Muscle of back (tissue), 11 donors: ENCODE results near the gene PNPO. TPM values are rescaled to one million over a fixed set of nuclear protein-coding genes. Genes with fewer than 3 reads are reported as not detected.
A peak's percentile ranks its signal among the peaks of the same experiment; 100 is the strongest.
"Not testable (repeated sequence)": the region's sequence is repeated elsewhere in the genome, so short reads cannot be mapped to it uniquely, and the experiment has no call there.

ENCODE experiments used
- DNase-seq, 3 donors: peaks; one replicate each; pipeline versions ENCODE4 v3.0.0 to v3.0.0-alpha.2; 2013
- polyA plus RNA-seq, 10 donors: library from polyadenylated mRNA; unstranded; fragments of 120-200 nt; gene quantifications; one replicate each; pipeline ENCODE4 v1.2.1, GENCODE V29; 2013; ENCODE audit not compliant: insufficient read length in 10 of 10

Gene PNPO
- polyA plus RNA-seq, 10 donors: 7.6 to 13.7 (median 9.3) TPM

DNA sequence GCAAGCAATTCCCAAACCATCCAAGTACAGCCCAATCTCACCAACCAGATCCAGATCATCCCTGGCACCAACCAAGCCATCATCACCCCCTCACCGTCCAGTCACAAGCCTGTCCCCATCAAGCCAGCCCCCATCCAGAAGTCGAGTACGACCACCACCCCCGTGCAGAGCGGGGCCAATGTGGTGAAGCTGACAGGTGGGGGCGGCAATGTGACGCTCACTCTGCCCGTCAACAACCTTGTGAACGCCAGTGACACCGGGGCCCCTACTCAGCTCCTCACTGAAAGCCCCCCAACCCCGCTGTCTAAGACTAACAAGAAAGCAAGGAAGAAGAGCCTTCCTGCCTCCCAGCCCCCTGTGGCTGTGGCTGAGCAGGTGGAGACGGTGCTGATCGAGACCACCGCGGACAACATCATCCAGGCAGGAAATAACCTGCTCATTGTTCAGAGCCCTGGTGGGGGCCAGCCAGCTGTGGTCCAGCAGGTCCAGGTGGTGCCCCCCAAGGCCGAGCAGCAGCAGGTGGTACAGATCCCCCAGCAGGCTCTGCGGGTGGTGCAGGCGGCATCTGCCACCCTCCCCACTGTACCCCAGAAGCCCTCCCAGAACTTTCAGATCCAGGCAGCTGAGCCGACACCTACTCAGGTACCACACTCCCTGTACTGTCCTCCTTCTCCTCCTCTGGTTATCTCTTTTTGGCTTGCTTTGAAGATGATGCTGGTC lies 24.7 kb upstream of the PNPO start:
- no peak for DNase-seq

DNA sequence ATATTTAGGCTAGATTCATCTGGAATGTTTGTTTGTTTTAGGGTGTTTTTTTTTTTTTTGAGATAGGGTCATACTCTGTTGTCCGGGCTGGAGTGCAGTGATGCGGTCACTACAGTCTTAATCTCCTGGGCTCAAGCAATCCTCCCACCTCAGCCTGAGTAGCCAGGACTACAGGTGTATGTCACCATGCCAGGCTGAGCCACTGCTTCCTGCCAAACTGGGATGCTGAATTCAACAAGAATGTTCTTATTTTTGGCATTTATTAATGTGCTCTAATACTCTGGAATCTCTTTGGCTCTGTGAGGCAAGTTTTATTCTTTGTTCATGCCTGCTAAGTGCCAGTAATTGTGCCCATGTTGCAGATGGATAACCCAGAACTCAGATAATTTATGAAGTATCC lies 23.8 kb upstream of the PNPO start:
- no peak for DNase-seq

GRCh38 chr17:47918006-47918405 lies 23.4 kb upstream of the PNPO start:
- no peak for DNase-seq

DNA sequence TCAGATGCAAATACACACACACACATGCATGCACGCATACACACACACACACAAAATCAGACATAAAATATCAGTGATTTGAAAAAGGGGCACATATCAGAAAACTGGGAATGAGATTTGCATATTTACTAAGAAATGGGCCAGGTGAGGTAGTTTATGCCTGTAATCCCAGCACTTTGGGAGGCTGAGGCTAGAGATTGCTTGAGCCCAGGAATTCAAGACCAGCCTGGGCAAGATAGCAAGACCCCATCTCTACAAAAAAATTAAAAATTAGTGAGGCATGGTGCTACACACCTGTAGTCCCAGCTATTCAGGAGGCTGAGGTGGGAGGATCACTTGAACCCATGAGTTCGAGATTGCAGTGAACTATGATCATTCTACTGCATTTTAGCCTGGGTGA lies 22.4 kb upstream of the PNPO start:
- DNase-seq: no peak

DNA sequence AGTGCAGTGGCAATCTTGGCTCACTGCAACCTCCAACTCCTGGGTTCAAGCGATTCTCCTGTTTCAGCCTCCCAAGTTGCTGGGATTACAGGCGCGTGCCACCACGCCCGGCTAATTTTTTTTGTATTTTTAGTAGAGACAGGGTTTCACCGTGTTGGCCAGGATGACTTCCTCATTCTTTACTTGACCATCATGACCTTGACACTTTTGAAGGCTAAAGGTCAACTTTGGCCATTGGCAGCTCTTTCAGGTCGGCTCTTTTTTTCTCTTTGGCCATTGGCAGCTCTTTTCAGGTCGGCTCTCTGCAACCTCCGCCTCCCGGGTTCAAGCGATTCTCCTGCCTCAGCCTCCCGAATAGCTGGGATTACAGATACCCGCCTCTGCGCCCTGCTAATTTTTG lies 21.5 kb upstream of the PNPO start:
- not testable (repeated sequence) for DNase-seq

GRCh38 chr17:47924785-47925677 lies 16.3 kb upstream of the PNPO start:
- DNase-seq: no peak

- DNase-seq: no peak
Observed at GRCh38 chr17:47925678-47925988, 15.7 kb upstream of the PNPO start.

DNA sequence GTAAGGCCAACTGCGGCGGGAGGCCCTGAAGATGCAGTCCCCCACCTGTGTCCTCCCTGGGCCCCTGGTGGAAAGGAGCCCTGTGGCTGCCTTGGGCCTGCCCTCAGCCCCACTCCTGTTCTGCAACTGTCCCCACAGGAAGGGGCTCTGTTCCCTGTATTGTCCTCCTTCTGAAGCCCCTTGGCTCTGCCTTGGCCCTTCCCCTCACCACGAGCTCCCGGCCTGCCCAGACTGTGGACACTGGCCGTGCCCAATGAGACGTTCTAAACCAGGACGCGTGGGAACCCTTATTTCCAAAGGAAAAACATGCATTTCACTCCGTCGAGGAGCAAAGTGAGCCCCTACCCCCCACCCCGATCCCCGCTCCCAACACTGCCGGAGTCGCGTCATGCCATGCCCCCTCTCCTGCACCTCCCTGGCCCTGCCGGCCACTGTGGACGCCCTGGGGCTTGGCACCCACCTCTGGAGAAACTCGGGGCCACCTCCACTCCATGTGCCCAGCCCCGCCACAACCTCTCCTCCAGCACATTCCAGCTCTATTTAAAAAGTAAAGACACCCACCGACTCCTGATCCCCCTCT lies 13.5 kb upstream of the PNPO start:
- no peak for DNase-seq

GRCh38 chr17:47928415-47928814 lies 13.0 kb upstream of the PNPO start:
- DNase-seq: no peak

GRCh38 chr17:47929218-47930000 lies 12.0 kb upstream of the PNPO start:
- DNase-seq: peak in 2 of 3 donors; percentile 47 to 83

- no peak for DNase-seq
Observed at GRCh38 chr17:47931848-47932247, 9.5 kb upstream of the PNPO start.

- no peak for DNase-seq
Observed at GRCh38 chr17:47934856-47935255, 6.5 kb upstream of the PNPO start.

- DNase-seq: not testable (repeated sequence)
Observed at GRCh38 chr17:47935468-47935867, 5.9 kb upstream of the PNPO start.

DNA sequence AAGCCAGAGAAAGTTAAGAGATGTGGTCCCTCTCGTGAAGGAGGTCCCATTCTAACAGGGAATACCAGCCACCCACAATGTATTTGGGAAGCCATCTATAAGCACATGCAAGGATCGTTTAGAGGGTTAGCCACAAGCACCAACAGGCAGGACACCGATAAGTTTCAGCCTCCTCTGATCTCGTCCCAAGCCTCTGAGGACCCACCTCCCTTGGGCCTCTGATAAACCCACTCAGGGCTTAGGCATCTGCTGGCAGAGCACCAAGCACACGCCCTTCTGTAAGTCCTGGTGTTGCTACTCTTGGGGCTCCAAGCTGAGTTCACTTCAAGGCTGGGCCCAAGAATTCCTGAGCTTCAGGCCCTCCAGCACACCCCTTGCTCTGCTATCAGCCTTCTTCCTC lies 5.4 kb upstream of the PNPO start:
- DNase-seq: peak in 2 of 3 donors; percentile 24 to 39

- DNase-seq: no peak
Observed at GRCh38 chr17:47937941-47938340, 3.4 kb upstream of the PNPO start.

DNA sequence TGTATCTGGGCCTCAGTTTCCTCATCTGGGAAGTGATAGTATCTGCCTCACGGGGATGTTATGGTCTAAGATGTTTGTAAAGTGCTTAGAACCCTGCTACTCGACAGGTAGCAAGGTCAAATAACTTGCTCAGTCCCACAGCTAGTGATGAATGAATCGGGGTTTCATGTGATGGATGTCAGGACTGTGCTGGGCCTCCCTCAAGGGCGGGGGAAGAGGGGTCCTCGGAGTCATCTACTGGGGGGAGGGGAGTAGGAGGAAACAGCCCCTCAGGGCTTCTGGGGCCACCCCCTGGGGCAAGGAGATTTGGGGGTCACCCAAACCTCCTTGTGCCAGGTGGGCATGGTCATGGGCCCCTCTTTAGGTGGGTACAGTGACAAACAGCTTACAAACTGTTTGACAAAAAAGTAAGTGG lies 732 bp downstream of the PNPO start:
- no peak for DNase-seq

GRCh38 chr17:47942568-47942967 lies 1.2 kb downstream of the PNPO start:
- no peak for DNase-seq

- no peak for DNase-seq
Observed at GRCh38 chr17:47945080-47945479, 3.7 kb downstream of the PNPO start.

DNA sequence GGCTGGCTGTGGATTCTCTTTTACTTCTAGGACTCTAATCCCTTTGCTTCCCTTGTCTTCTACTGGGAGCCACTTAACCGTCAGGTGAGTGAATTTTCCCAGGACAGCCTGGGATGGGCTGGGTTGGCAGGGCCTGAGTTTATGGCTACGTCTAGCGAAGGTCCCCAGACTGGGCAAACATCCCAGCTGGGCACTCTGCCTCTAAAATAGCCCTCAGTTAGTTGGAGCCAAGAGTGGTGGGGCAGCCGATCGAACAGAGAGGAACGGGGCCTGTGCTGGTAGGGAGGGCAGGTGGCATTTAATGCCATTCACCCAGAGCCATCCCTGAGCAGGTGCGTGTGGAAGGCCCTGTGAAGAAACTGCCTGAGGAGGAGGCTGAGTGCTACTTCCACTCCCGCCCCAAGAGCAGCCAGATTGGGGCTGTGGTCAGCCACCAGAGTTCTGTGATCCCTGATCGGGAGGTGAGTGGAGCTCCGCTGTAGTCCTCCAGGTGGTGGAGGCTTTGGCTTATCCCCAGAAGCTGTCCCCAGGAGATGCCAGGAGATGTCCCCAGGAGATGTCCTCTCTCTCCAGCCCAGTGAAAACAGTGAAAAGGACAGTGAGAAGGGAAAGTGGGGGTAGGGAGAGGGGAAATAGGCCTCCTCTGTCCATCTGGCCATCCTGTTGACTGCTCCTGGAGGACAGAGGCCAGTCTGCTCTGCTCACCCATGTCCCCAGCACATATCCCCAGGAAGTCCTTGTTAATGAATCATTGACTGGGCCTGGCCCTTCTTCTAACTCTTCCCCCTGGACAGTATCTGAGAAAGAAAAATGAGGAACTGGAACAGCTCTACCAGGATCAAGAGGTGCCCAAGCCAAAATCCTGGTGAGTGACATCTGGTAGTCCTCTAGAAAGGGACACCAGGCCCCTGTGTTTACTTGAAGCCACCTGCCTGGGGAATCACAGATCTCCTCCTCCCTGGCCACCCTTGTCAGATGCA lies 4.4 kb downstream of the PNPO start:
- no peak for DNase-seq

- DNase-seq: no peak
Observed at GRCh38 chr17:47946516-47946915, 5.1 kb downstream of the PNPO start.

DNA sequence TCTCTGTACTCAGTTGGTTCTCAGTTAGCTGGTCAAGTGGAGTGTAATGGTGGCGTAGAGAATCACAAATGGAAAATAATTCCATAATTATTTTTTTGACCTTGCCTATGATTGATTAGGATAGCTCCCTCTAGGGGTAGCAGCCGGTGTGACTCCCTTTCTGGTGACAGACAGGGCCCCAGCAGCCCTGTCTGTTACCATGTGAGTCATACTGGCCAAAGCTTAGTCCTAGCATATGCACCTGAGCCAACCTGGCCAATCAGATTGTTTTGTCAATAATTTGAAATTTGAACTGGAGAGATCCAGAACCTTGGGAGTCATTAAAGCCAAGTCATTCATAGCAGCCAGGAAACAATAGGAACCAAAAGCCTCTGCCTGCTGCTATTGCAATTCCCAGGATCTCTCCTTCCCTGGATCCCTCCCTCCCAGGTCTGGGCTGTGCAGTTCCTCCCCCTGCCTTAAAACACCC lies 5.6 kb downstream of the PNPO start:
- DNase-seq: peak in 2 of 3 donors; percentile 30 to 55
